HCT116 (cell line): ENCODE data around the gene DOK1.

ENCODE experiments used
- CEBPB ChIP-seq: IDR thresholded peaks from 2 replicates; pipeline ENCODE4 v1.6.1; 2012; ENCODE audit warnings: low read depth
- EGR1 ChIP-seq: IDR thresholded peaks from 2 replicates; pipeline ENCODE4 v1.6.1; 2012; ENCODE audit warnings: low read depth
- EZH2 ChIP-seq: fragments of 200-600 bp; sonication (generic); IDR thresholded peaks from 2 replicates; pipeline ENCODE4 v1.6.1; 2017; ENCODE audit warnings: antibody characterized with exemption, mixed run types
- EZH2phosphoT487 ChIP-seq: fragments of 200-600 bp; IDR thresholded peaks from 2 replicates; pipeline ENCODE4 v1.6.1; 2018; ENCODE audit warnings: antibody characterized with exemption, borderline replicate concordance
- POLR2A ChIP-seq: IDR thresholded peaks from 2 replicates; pipeline ENCODE4 v1.7.0; 2011; ENCODE audit warnings: borderline replicate concordance; ENCODE audit not compliant: insufficient read depth, insufficient read length; ENCODE audit errors: extremely low read depth
- POLR2AphosphoS5 ChIP-seq: IDR thresholded peaks from 2 replicates; pipeline ENCODE4 v1.6.1; 2011; ENCODE audit warnings: mild to moderate bottlenecking, low read depth, low read length, moderate library complexity
- RAD21 ChIP-seq: IDR thresholded peaks from 2 replicates; pipeline ENCODE4 v1.6.1; 2012; ENCODE audit warnings: low read depth, mild to moderate bottlenecking
- SRF ChIP-seq: IDR thresholded peaks from 2 replicates; pipeline ENCODE4 v1.6.1; 2012; ENCODE audit warnings: low read depth
- TCF7L2 ChIP-seq: IDR thresholded peaks from 2 replicates; pipeline ENCODE4 v1.7.0; 2011; ENCODE audit warnings: borderline replicate concordance, inconsistent platforms; ENCODE audit not compliant: insufficient read depth, insufficient read length; ENCODE audit errors: extremely low read depth
- ZFX ChIP-seq: fragments of 450-650 bp; IDR thresholded peaks from 2 replicates; pipeline ENCODE4 v1.6.1; 2017
- TF ChIP-seq, protein P1 (sequence below), 3 experiments: fragments of 200-600 bp in 1 of 3; sonication (generic) in 1 of 3; IDR thresholded peaks in 2 of 3; conservative IDR thresholded peaks in 1 of 3; 2 replicates each; pipeline ENCODE4 v1.5.1; 2012 to 2017; ENCODE audit warnings: low read depth in 2 of 3, low read length in 2 of 3, antibody characterized with exemption in 1 of 3, borderline replicate concordance in 1 of 3, control low read depth in 1 of 3, mild to moderate bottlenecking in 1 of 3, mixed read lengths in 1 of 3, mixed run types in 1 of 3, moderate library complexity in 1 of 3; ENCODE audit not compliant: insufficient read depth in 1 of 3
- TF ChIP-seq, protein P2 (sequence below): IDR thresholded peaks from 2 replicates; pipeline ENCODE4 v1.6.1; 2011; ENCODE audit warnings: mild to moderate bottlenecking, low read length, moderate library complexity; ENCODE audit not compliant: insufficient replicate concordance; ENCODE audit errors: extremely low read depth
- TF ChIP-seq, protein P3 (sequence below): IDR thresholded peaks from 2 replicates; pipeline ENCODE4 v1.6.1; 2012
- TF ChIP-seq, protein P4 (sequence below): IDR thresholded peaks from 2 replicates; pipeline ENCODE4 v1.6.1; 2012

DNA sequence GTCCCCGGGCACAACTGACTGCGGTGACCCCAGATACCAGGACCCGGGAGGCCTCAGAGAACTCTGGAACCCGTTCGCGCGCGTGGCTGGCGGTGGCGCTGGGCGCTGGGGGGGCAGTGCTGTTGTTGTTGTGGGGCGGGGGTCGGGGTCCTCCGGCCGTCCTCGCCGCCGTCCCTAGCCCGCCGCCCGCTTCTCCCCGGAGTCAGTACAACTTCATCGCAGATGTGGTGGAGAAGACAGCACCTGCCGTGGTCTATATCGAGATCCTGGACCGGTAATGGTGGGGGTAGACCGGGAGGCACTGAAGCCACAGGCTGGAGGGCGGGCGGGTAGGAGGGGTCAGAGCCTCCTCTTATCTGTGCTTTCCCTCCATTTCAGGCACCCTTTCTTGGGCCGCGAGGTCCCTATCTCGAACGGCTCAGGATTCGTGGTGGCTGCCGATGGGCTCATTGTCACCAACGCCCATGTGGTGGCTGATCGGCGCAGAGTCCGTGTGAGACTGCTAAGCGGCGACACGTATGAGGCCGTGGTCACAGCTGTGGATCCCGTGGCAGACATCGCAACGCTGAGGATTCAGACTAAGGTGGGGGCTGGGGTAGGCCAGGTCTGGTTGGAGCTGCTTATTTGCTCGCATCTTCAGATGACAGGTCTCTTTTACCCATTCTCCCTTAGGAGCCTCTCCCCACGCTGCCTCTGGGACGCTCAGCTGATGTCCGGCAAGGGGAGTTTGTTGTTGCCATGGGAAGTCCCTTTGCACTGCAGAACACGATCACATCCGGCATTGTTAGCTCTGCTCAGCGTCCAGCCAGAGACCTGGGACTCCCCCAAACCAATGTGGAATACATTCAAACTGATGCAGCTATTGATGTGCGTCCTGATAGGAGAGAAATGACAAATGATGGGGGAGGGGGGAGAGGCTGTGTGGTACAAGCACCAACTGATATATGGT is 24.0 kb upstream of the DOK1 start:
- TF ChIP-seq, protein P1, sequence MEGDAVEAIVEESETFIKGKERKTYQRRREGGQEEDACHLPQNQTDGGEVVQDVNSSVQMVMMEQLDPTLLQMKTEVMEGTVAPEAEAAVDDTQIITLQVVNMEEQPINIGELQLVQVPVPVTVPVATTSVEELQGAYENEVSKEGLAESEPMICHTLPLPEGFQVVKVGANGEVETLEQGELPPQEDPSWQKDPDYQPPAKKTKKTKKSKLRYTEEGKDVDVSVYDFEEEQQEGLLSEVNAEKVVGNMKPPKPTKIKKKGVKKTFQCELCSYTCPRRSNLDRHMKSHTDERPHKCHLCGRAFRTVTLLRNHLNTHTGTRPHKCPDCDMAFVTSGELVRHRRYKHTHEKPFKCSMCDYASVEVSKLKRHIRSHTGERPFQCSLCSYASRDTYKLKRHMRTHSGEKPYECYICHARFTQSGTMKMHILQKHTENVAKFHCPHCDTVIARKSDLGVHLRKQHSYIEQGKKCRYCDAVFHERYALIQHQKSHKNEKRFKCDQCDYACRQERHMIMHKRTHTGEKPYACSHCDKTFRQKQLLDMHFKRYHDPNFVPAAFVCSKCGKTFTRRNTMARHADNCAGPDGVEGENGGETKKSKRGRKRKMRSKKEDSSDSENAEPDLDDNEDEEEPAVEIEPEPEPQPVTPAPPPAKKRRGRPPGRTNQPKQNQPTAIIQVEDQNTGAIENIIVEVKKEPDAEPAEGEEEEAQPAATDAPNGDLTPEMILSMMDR (IDR thresholded peaks at IDR 0.05 in 2 of 3, conservative IDR thresholded peaks at IDR 0.05 in 1 of 3; ENCODE audit: borderline replicate concordance in 1 of 3, insufficient read depth in 1 of 3, low read depth in 2 of 3, low read length in 2 of 3), result no peak
- TF ChIP-seq POLR2A (peak; percentile 17), EZH2phosphoT487 (no peak), POLR2AphosphoS5 (no peak), EGR1 (no peak), ZFX (no peak), EZH2 (no peak), SRF (no peak), CEBPB (no peak), TCF7L2 (no peak), RAD21 (no peak)
- TF ChIP-seq, protein P2, sequence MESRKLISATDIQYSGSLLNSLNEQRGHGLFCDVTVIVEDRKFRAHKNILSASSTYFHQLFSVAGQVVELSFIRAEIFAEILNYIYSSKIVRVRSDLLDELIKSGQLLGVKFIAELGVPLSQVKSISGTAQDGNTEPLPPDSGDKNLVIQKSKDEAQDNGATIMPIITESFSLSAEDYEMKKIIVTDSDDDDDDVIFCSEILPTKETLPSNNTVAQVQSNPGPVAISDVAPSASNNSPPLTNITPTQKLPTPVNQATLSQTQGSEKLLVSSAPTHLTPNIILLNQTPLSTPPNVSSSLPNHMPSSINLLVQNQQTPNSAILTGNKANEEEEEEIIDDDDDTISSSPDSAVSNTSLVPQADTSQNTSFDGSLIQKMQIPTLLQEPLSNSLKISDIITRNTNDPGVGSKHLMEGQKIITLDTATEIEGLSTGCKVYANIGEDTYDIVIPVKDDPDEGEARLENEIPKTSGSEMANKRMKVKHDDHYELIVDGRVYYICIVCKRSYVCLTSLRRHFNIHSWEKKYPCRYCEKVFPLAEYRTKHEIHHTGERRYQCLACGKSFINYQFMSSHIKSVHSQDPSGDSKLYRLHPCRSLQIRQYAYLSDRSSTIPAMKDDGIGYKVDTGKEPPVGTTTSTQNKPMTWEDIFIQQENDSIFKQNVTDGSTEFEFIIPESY, result no peak
- TF ChIP-seq, protein P3, sequence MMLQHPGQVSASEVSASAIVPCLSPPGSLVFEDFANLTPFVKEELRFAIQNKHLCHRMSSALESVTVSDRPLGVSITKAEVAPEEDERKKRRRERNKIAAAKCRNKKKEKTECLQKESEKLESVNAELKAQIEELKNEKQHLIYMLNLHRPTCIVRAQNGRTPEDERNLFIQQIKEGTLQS, result no peak
- TF ChIP-seq, protein P4, sequence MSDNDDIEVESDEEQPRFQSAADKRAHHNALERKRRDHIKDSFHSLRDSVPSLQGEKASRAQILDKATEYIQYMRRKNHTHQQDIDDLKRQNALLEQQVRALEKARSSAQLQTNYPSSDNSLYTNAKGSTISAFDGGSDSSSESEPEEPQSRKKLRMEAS, result no peak
